ENCODE measurements around the gene PSMC4.

- TF ChIP-seq NFIC (IDR thresholded peaks at IDR 0.05; ENCODE audit: borderline replicate concordance) (no peak), RFX5 (IDR thresholded peaks at IDR 0.05; ENCODE audit: low read length) (no peak), CTCF (IDR thresholded peaks at IDR 0.05) (no peak), POLR2AphosphoS5 (IDR thresholded peaks at IDR 0.05; ENCODE audit: low read depth, low read length) (no peak), GABPA (IDR thresholded peaks at IDR 0.05; ENCODE audit: low read depth) (no peak), FOXM1 (IDR thresholded peaks at IDR 0.05; ENCODE audit: low read depth) (no peak), MAX (IDR thresholded peaks at IDR 0.05; ENCODE audit: low read depth) (no peak), NRF1 (IDR thresholded peaks at IDR 0.05; ENCODE audit: low read depth, low read length) (no peak)
Observed at GRCh38 chr19:39949026-39949747, 21.8 kb upstream of the PSMC4 start.
